ENCODE results near the gene TRIM44. TPM values are rescaled to one million over a fixed set of nuclear protein-coding genes. Genes with fewer than 3 reads are reported as not detected.

Gene TRIM44
- total and polyA plus RNA-seq, 4 donors = 3.7 to 15.1 (median 10.4) TPM

GRCh38 chr11:35663408-35663702 is 780 bp downstream of the TRIM44 start:
- Histone ChIP-seq H3K9me3 (ENCODE audit: control insufficient read depth in 4 of 4, low read length in 3 of 4) (peaks cover 0 to 6% (median under 1%) of the 10 kb centered on the region in 4 donors), H3K4me3 (ENCODE audit: low read depth in 1 of 3, low read length in 3 of 3) (peak overlapping the region; percentile 80 to 91 (median 87)), H3K27ac (ENCODE audit: low read depth in 1 of 2, low read length in 2 of 2) (peak overlapping the region; percentile 95 to 99), H3K9ac (ENCODE audit: low read depth in 1 of 2, low read length in 2 of 2) (peak overlapping the region in 1 of 2 donors; percentile 81), H3K27me3 (ENCODE audit: control insufficient read depth in 4 of 4, insufficient read depth in 4 of 4, low read length in 3 of 4) (no peaks in the 10 kb centered on the region), H3K36me3 (ENCODE audit: control insufficient read depth in 4 of 4, insufficient read depth in 3 of 4, low read depth in 1 of 4, low read length in 3 of 4) (peaks cover 0 to 6% (median 0%) of the 10 kb centered on the region in 4 donors), H3K4me1 (ENCODE audit: control insufficient read depth in 4 of 4, insufficient read depth in 4 of 4, low read length in 3 of 4) (peaks cover 2 to 32% (median 21%) of the 10 kb centered on the region in 4 donors)
- TF ChIP-seq JUND (IDR thresholded peaks at IDR 0.05) (no peak), RAD21 (IDR thresholded peaks at IDR 0.05) (no peak), EGR1 (IDR thresholded peaks at IDR 0.05; ENCODE audit: low read depth in 2 of 2) (no peak), GABPA (IDR thresholded peaks at IDR 0.05 in 1 of 2, conservative IDR thresholded peaks at IDR 0.05 in 1 of 2) (no peak), FOXA1 (IDR thresholded peaks at IDR 0.05) (no peak), HNF4A (conservative IDR thresholded peaks at IDR 0.05) (no peak), YY1 (IDR thresholded peaks at IDR 0.05) (no peak), RXRA (IDR thresholded peaks at IDR 0.05) (no peak), MAX (IDR thresholded peaks at IDR 0.05) (no peak), HNF4G (IDR thresholded peaks at IDR 0.05) (no peak), REST (IDR thresholded peaks at IDR 0.05) (no peak)
- WGBS = 82% methylated on average over 10 of the region's 10 CpGs
- no peak for DNase-seq (ENCODE audit: low spot score)

- no peaks in the 10 kb centered on the region for H3K27me3 ChIP-seq (ENCODE audit: control insufficient read depth in 4 of 4, insufficient read depth in 4 of 4, low read length in 3 of 4)
- H3K27ac ChIP-seq (ENCODE audit: low read depth in 1 of 2, low read length in 2 of 2) = no peak overlapping the region
- DNase-seq (ENCODE audit: low spot score) = no peak
- TF ChIP-seq RAD21 (IDR thresholded peaks at IDR 0.05) = no peak
- no peak for TF ChIP-seq FOXA2 (IDR thresholded peaks at IDR 0.05)
- no peak for TF ChIP-seq YY1 (IDR thresholded peaks at IDR 0.05)
- TF ChIP-seq, protein P1, sequence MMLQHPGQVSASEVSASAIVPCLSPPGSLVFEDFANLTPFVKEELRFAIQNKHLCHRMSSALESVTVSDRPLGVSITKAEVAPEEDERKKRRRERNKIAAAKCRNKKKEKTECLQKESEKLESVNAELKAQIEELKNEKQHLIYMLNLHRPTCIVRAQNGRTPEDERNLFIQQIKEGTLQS (IDR thresholded peaks at IDR 0.05) = no peak
- TF ChIP-seq EGR1 (IDR thresholded peaks at IDR 0.05; ENCODE audit: low read depth in 2 of 2) = no peak
- no peak for TF ChIP-seq HNF4A (conservative IDR thresholded peaks at IDR 0.05)
- no peak for TF ChIP-seq MAX (IDR thresholded peaks at IDR 0.05)
- no peak for TF ChIP-seq REST (IDR thresholded peaks at IDR 0.05)
- no peak for TF ChIP-seq HNF4G (IDR thresholded peaks at IDR 0.05)
- TF ChIP-seq GABPA (IDR thresholded peaks at IDR 0.05 in 1 of 2, conservative IDR thresholded peaks at IDR 0.05 in 1 of 2) = no peak
- TF ChIP-seq ZBTB33 (IDR thresholded peaks at IDR 0.05) = no peak
- no peak overlapping the region for H3K9ac ChIP-seq (ENCODE audit: low read depth in 1 of 2, low read length in 2 of 2)
- peaks cover 2 to 28% (median 21%) of the 10 kb centered on the region in 4 donors for H3K4me1 ChIP-seq (ENCODE audit: control insufficient read depth in 4 of 4, insufficient read depth in 4 of 4, low read length in 3 of 4)
- peak overlapping the region in 1 of 3 donors; percentile 80 for H3K4me3 ChIP-seq (ENCODE audit: low read depth in 1 of 3, low read length in 3 of 3)
- H3K36me3 ChIP-seq (ENCODE audit: control insufficient read depth in 4 of 4, insufficient read depth in 3 of 4, low read depth in 1 of 4, low read length in 3 of 4) = peaks cover 0 to 6% (median 0%) of the 10 kb centered on the region in 4 donors
- 99% methylated on average over 5 of the region's 5 CpGs for WGBS
- peaks cover 0 to 6% (median under 1%) of the 10 kb centered on the region in 4 donors for H3K9me3 ChIP-seq (ENCODE audit: control insufficient read depth in 4 of 4, low read length in 3 of 4)
Observed at GRCh38 chr11:35664977-35665441, 2.4 kb downstream of the TRIM44 start.
